ENCODE results near the gene FLYWCH2.

FLYWCH2 gene

GRCh38 chr16:2836646-2837508, 46.1 kb upstream of the FLYWCH2 start:
- no peak overlapping the region for H3K4me2 ChIP-seq (ENCODE audit: low read length)
- no peak overlapping the region for H4K12ac ChIP-seq (ENCODE audit: low read depth, low read length)
- no peak overlapping the region for H2BK120ac ChIP-seq (ENCODE audit: insufficient read depth, low read length, poor library complexity)
- no peak overlapping the region for H3K4me3 ChIP-seq (ENCODE audit: low read depth, low read length)
- 100% methylated on average over 2 of the region's 13 CpGs for WGBS (ENCODE audit: extremely low coverage, insufficient coverage, insufficient read length)
- no peaks in the 10 kb centered on the region for H3K36me3 ChIP-seq (ENCODE audit: control insufficient read depth in 1 of 2, insufficient read depth in 2 of 2, low read length in 2 of 2)
- H3K23ac ChIP-seq (ENCODE audit: low read length): peak overlapping the region; percentile 69
- no peak overlapping the region for H4K91ac ChIP-seq (ENCODE audit: low read depth, low read length)
- DNase-seq: no peak
- no peak overlapping the region for H3K9ac ChIP-seq (ENCODE audit: low read length)
- H3K4ac ChIP-seq (ENCODE audit: low read depth, low read length): no peak overlapping the region
- no peak overlapping the region for H2BK12ac ChIP-seq (ENCODE audit: low read length)
- H3K18ac ChIP-seq (ENCODE audit: low read length): no peak overlapping the region
- H3K27ac ChIP-seq (ENCODE audit: low read depth, low read length): no peak overlapping the region
- H3K9me3 ChIP-seq (ENCODE audit: insufficient read depth, low read depth, low read length): no peaks in the 10 kb centered on the region
- H3K4me1 ChIP-seq (ENCODE audit: control insufficient read depth in 1 of 2, insufficient read depth in 2 of 2, low read length in 2 of 2): peaks cover 10 to 15% of the 10 kb centered on the region in 2 experiments
- no peak overlapping the region for H4K8ac ChIP-seq (ENCODE audit: low read depth, low read length)
- no peaks in the 10 kb centered on the region for H3K27me3 ChIP-seq (ENCODE audit: insufficient read depth, low read length)
- H3K14ac ChIP-seq (ENCODE audit: low read length): no peak overlapping the region
- no peak overlapping the region for H2AK5ac ChIP-seq (ENCODE audit: low read length)
- no peak overlapping the region for H2BK5ac ChIP-seq (ENCODE audit: low read depth, low read length, poor library complexity)
- peaks cover 3% of the 10 kb centered on the region for H3K79me1 ChIP-seq (ENCODE audit: low read length)
- H2AFZ ChIP-seq (ENCODE audit: insufficient read depth, low read length, poor library complexity): no peak overlapping the region
- no peaks in the 10 kb centered on the region for H3K79me2 ChIP-seq (ENCODE audit: control insufficient read depth, insufficient read depth, low read length, poor library complexity)

- no peak overlapping the region for H2BK12ac ChIP-seq (ENCODE audit: low read length)
- no peak overlapping the region for H4K91ac ChIP-seq (ENCODE audit: low read depth, low read length)
- H3K4me1 ChIP-seq (ENCODE audit: control insufficient read depth in 1 of 2, insufficient read depth in 2 of 2, low read length in 2 of 2): peaks cover 10 to 15% of the 10 kb centered on the region in 2 experiments
- H3K79me2 ChIP-seq (ENCODE audit: control insufficient read depth, insufficient read depth, low read length, poor library complexity): no peaks in the 10 kb centered on the region
- no peaks in the 10 kb centered on the region for H3K27me3 ChIP-seq (ENCODE audit: insufficient read depth, low read length)
- no peak overlapping the region for H3K27ac ChIP-seq (ENCODE audit: low read depth, low read length)
- no peak overlapping the region for H3K9ac ChIP-seq (ENCODE audit: low read length)
- no peak overlapping the region for H3K18ac ChIP-seq (ENCODE audit: low read length)
- no peak overlapping the region for H3K14ac ChIP-seq (ENCODE audit: low read length)
- no peaks in the 10 kb centered on the region for H3K36me3 ChIP-seq (ENCODE audit: control insufficient read depth in 1 of 2, insufficient read depth in 2 of 2, low read length in 2 of 2)
- peaks cover 3% of the 10 kb centered on the region for H3K79me1 ChIP-seq (ENCODE audit: low read length)
- H2AFZ ChIP-seq (ENCODE audit: insufficient read depth, low read length, poor library complexity): no peak overlapping the region
- WGBS (ENCODE audit: extremely low coverage, insufficient coverage, insufficient read length): no CpG with 5 or more reads among the region's 12 CpGs
- no peak overlapping the region for H3K4me2 ChIP-seq (ENCODE audit: low read length)
- no peak overlapping the region for H3K4me3 ChIP-seq (ENCODE audit: low read depth, low read length)
- no peak overlapping the region for H2AK5ac ChIP-seq (ENCODE audit: low read length)
- no peak overlapping the region for H4K12ac ChIP-seq (ENCODE audit: low read depth, low read length)
- peaks cover 1% of the 10 kb centered on the region for H3K9me3 ChIP-seq (ENCODE audit: insufficient read depth, low read depth, low read length)
- H3K23ac ChIP-seq (ENCODE audit: low read length): no peak overlapping the region
- no peak overlapping the region for H3K4ac ChIP-seq (ENCODE audit: low read depth, low read length)
- H2BK5ac ChIP-seq (ENCODE audit: low read depth, low read length, poor library complexity): no peak overlapping the region
- peak; percentile 76 to 81 for DNase-seq
- no peak overlapping the region for H2BK120ac ChIP-seq (ENCODE audit: insufficient read depth, low read length, poor library complexity)
- H4K8ac ChIP-seq (ENCODE audit: low read depth, low read length): no peak overlapping the region
Measured at GRCh38 chr16:2838928-2839327, 44.1 kb upstream of the FLYWCH2 start.

DNA sequence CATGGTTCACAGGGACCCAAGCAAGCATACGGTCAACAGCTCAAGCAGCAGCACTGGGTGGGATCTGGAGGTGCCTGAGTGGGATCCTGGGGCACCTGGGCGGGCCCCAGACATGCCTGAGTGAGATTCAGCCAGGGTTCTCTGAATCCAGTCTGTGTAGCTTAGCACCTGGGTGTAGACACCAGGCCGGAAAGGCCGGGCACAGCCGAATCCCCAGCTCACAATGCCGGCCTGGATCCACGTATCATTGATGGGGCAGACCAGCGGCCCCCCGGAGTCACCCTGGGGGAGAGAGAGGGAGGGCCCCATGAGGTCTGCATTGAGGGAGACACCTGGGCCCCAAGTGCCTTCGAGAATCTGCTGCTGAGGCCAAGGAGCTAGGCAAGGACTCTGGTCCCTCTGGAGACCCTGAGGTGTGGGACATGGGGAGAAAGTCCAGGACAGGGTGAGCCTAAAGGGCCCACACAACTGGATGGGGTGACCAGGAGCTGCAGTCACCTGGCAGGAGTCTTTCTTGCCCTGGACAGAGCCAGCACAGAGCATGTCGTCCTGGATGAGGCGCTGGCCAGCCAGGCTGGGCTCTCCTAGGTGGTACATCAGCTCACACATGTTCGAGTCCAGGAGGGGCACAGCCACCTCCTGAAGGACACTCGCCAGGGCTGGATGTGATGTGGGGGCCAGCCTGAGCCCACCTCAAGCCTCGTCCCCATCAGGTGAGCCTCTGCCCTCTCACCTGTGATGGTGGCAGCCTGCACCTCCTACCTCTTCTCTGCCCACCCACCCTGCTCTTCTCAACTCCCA, 43.2 kb upstream of the FLYWCH2 start:
- no peak overlapping the region for H2BK120ac ChIP-seq (ENCODE audit: insufficient read depth, low read length, poor library complexity)
- H2BK12ac ChIP-seq (ENCODE audit: low read length): no peak overlapping the region
- no peak overlapping the region for H4K12ac ChIP-seq (ENCODE audit: low read depth, low read length)
- no peak overlapping the region for H3K23ac ChIP-seq (ENCODE audit: low read length)
- peaks cover 1% of the 10 kb centered on the region for H3K9me3 ChIP-seq (ENCODE audit: insufficient read depth, low read depth, low read length)
- no peak overlapping the region for H4K8ac ChIP-seq (ENCODE audit: low read depth, low read length)
- no peak overlapping the region for H3K4me3 ChIP-seq (ENCODE audit: low read depth, low read length)
- no peak overlapping the region for H3K9ac ChIP-seq (ENCODE audit: low read length)
- H2AK5ac ChIP-seq (ENCODE audit: low read length): no peak overlapping the region
- DNase-seq: no peak
- no peak overlapping the region for H4K91ac ChIP-seq (ENCODE audit: low read depth, low read length)
- H3K4me1 ChIP-seq (ENCODE audit: control insufficient read depth in 1 of 2, insufficient read depth in 2 of 2, low read length in 2 of 2): peaks cover 10 to 15% of the 10 kb centered on the region in 2 experiments
- H2AFZ ChIP-seq (ENCODE audit: insufficient read depth, low read length, poor library complexity): no peak overlapping the region
- no peak overlapping the region for H3K4me2 ChIP-seq (ENCODE audit: low read length)
- no peak overlapping the region for H2BK5ac ChIP-seq (ENCODE audit: low read depth, low read length, poor library complexity)
- H3K79me1 ChIP-seq (ENCODE audit: low read length): peaks cover 3% of the 10 kb centered on the region
- no peaks in the 10 kb centered on the region for H3K79me2 ChIP-seq (ENCODE audit: control insufficient read depth, insufficient read depth, low read length, poor library complexity)
- H3K27me3 ChIP-seq (ENCODE audit: insufficient read depth, low read length): no peaks in the 10 kb centered on the region
- no peak overlapping the region for H3K14ac ChIP-seq (ENCODE audit: low read length)
- WGBS (ENCODE audit: extremely low coverage, insufficient coverage, insufficient read length): no CpG with 5 or more reads among the region's 15 CpGs
- no peaks in the 10 kb centered on the region for H3K36me3 ChIP-seq (ENCODE audit: control insufficient read depth in 1 of 2, insufficient read depth in 2 of 2, low read length in 2 of 2)
- H3K18ac ChIP-seq (ENCODE audit: low read length): no peak overlapping the region
- H3K4ac ChIP-seq (ENCODE audit: low read depth, low read length): no peak overlapping the region
- no peak overlapping the region for H3K27ac ChIP-seq (ENCODE audit: low read depth, low read length)

- no peak overlapping the region for H3K9ac ChIP-seq (ENCODE audit: low read length)
- H4K12ac ChIP-seq (ENCODE audit: low read depth, low read length): no peak overlapping the region
- H3K27me3 ChIP-seq (ENCODE audit: insufficient read depth, low read length): no peaks in the 10 kb centered on the region
- no peak overlapping the region for H2BK120ac ChIP-seq (ENCODE audit: insufficient read depth, low read length, poor library complexity)
- no peaks in the 10 kb centered on the region for H3K79me1 ChIP-seq (ENCODE audit: low read length)
- H4K91ac ChIP-seq (ENCODE audit: low read depth, low read length): no peak overlapping the region
- H2BK12ac ChIP-seq (ENCODE audit: low read length): no peak overlapping the region
- H3K14ac ChIP-seq (ENCODE audit: low read length): no peak overlapping the region
- no peak overlapping the region for H3K4me2 ChIP-seq (ENCODE audit: low read length)
- H3K9me3 ChIP-seq (ENCODE audit: insufficient read depth, low read depth, low read length): peaks cover 1% of the 10 kb centered on the region
- peaks cover 5 to 9% of the 10 kb centered on the region in 2 experiments for H3K4me1 ChIP-seq (ENCODE audit: control insufficient read depth in 1 of 2, insufficient read depth in 2 of 2, low read length in 2 of 2)
- WGBS (ENCODE audit: extremely low coverage, insufficient coverage, insufficient read length): no CpG with 5 or more reads among the region's 12 CpGs
- no peak overlapping the region for H3K18ac ChIP-seq (ENCODE audit: low read length)
- no peak overlapping the region for H2AK5ac ChIP-seq (ENCODE audit: low read length)
- no peak overlapping the region for H4K8ac ChIP-seq (ENCODE audit: low read depth, low read length)
- no peak overlapping the region for H3K4ac ChIP-seq (ENCODE audit: low read depth, low read length)
- no peaks in the 10 kb centered on the region for H3K79me2 ChIP-seq (ENCODE audit: control insufficient read depth, insufficient read depth, low read length, poor library complexity)
- no peaks in the 10 kb centered on the region for H3K36me3 ChIP-seq (ENCODE audit: control insufficient read depth in 1 of 2, insufficient read depth in 2 of 2, low read length in 2 of 2)
- H2BK5ac ChIP-seq (ENCODE audit: low read depth, low read length, poor library complexity): no peak overlapping the region
- no peak overlapping the region for H3K4me3 ChIP-seq (ENCODE audit: low read depth, low read length)
- H2AFZ ChIP-seq (ENCODE audit: insufficient read depth, low read length, poor library complexity): no peak overlapping the region
- H3K27ac ChIP-seq (ENCODE audit: low read depth, low read length): no peak overlapping the region
- no peak for DNase-seq
- H3K23ac ChIP-seq (ENCODE audit: low read length): no peak overlapping the region
Measured at GRCh38 chr16:2840914-2841313, 42.1 kb upstream of the FLYWCH2 start.
